ENCODE data around the gene SMIM34.
A peak's percentile ranks its signal among the peaks of the same experiment; 100 is the strongest.
"Not testable (repeated sequence)": the region's sequence is repeated elsewhere in the genome, so short reads cannot be mapped to it uniquely, and the experiment has no call there.

Gene SMIM34, protein sequence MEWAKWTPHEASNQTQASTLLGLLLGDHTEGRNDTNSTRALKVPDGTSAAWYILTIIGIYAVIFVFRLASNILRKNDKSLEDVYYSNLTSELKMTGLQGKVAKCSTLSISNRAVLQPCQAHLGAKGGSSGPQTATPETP

DNA sequence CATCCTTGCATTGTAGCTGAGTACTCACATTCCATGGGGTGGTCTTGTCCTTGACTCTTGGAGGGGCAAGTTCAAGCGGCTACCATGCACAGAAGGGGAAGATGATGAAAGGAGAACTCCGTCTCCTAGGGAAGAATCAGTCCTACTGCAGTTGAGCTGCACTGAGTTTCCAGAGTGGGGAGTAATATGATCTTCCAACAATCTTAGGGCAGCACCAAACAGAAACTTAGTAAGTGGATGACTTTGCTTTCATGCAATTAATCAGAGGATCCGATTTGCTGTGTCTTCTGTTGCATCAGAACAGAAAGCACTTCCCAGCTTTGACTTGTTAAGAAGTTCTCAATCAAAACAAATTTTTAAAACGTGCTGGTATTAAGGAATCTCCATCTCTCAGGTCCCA is at the start of gene SMIM34:
Gene SMIM34, minus strand, starts transcription at position 147 of the 400 bp plus-strand sequence. Its CDS starts 112 bp downstream, at position 35.
- FAIRE-seq, result not testable (repeated sequence)

GRCh38 chr21:34467333-34467732 is 43.6 kb upstream of the SMIM34 start:
- FAIRE-seq, result not testable (repeated sequence)

GRCh38 chr21:34459426-34459825 is 35.7 kb upstream of the SMIM34 start:
- FAIRE-seq, result not testable (repeated sequence)

GRCh38 chr21:34458266-34458665 is 34.5 kb upstream of the SMIM34 start:
- FAIRE-seq, result not testable (repeated sequence)

- FAIRE-seq, result not testable (repeated sequence)
These were observed 32.4 kb upstream of the SMIM34 start for GRCh38 chr21:34456180-34456579.

DNA sequence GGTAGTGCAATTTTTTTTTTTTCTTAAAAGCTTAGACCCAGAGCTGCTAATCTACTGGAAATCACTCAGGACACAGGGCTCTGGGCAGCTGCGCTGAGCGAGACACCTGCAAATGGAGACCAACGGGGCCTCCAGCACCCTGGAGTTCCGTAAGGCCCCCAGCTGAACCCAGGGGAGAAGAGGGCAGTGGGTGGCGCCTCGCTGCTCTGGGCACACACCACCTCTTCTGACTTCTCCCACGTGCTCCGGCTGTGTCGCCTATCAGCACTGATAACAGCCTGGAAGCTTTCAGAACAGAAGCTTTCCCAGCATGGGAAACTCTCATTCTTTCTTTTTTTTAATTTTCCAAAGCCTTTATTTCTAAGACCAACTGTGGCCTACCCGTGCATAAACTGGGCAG is 31.9 kb upstream of the SMIM34 start:
- not testable (repeated sequence) for FAIRE-seq

GRCh38 chr21:34447018-34447417 is 23.3 kb upstream of the SMIM34 start:
- not testable (repeated sequence) for FAIRE-seq

GRCh38 chr21:34443486-34443885 is 19.7 kb upstream of the SMIM34 start:
- not testable (repeated sequence) for FAIRE-seq

DNA sequence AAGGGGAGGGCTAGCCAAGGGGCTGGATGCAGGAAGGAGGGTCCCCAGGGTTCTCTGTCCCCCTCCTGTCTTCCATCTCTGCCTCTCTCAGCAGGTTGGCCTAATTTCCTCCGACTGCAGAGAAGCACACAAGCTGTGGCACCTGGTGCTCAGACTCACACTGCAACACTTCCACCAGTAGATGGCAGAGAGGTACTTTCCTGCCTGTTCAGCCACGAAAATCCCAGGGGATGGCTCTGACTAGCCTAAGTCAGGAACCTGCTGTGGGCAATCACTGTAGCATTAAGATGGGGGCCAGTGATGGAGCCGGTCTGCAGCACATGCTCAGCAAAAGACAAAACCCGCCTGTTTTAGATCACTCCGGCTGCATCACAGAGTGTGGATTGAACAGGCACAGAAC is 6.0 kb upstream of the SMIM34 start:
- not testable (repeated sequence) for FAIRE-seq

- FAIRE-seq, result not testable (repeated sequence)
These were observed 4.7 kb upstream of the SMIM34 start for GRCh38 chr21:34428441-34428840.

DNA sequence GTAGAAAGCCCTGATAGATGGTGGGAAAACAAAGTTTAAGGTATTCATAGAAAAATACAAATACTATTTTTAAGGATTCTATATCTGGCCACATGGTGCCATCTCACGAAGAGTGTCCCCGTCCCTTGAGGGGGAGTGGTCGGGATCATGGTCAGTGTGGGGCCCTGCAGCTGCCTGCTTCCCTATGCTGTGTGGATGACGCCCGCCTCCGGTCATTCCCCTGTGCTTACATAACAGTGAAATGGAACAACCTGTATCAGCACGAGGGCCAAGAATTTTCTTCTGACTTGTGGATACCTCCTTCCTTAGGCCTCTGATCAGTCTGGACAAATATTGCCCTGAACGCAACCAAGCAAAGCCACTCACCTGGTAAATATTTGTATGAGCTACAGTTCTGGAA is 3.6 kb upstream of the SMIM34 start:
- FAIRE-seq, result not testable (repeated sequence)

- not testable (repeated sequence) for FAIRE-seq
These were observed 6.2 kb downstream of the SMIM34 start for GRCh38 chr21:34417448-34418077.

DNA sequence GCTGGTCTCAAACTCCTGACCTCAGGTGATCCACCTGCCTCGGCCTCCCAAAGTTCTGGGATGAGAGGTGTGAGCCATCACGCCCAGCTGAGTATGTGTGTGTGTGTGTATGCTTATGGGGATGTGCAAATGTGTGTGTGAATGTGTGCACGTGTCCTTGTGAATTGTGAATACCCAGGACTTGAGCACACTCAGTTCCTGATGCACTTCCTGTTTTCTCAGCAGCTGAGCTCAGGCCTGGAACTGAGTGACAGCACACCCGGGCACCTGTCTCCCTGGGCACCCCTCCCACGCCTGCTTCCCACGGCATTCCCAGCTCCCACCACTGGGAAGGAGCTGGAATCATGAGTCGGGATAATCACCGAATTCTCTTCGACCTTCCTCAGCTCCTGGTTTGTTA is 16.5 kb downstream of the SMIM34 start:
- FAIRE-seq, result not testable (repeated sequence)

DNA sequence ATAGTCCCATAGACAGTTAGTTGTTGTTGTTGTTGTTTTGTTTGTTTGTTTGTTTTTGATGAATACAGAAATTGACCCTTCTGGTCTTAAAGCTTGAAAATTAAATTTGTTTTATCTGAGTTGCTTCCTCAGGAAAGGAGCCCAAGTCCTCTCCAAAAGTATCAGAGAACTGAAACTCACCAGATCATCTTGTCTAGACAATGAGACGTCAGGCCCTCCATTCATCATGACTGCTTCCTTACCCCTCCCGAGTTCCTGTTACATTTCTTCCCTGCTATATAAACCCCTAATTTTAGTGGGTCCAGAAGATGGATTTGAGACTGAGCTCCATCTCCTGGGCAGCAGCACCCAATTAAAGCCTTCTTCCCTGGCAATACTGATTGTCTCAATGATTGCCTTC is 17.1 kb downstream of the SMIM34 start:
- not testable (repeated sequence) for FAIRE-seq

- FAIRE-seq, result not testable (repeated sequence)
These were observed 17.6 kb downstream of the SMIM34 start for GRCh38 chr21:34406102-34406501.

- not testable (repeated sequence) for FAIRE-seq
These were observed 18.1 kb downstream of the SMIM34 start for GRCh38 chr21:34405686-34406085.

- not testable (repeated sequence) for FAIRE-seq
These were observed 19.0 kb downstream of the SMIM34 start for GRCh38 chr21:34404742-34405141.

DNA sequence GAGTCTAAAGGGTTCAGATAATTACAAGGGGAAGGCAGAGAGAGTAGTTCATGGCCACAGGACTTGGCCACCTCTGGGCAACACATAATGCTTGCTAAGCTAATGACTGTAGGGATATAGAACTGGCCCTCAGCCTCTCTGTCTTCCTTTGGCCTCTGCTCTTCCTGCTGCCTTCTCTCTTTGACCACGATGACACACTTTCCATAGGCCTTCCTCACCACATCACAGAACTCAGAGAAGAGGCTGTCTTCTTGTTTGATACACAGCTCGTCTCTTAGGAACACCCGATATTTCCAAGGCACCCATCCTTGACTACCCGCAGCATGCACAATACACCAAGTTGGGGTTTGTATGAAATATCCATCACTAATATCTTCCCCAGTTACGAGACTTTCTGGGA is 23.2 kb downstream of the SMIM34 start:
- FAIRE-seq, result not testable (repeated sequence)

- not testable (repeated sequence) for FAIRE-seq
These were observed 39.9 kb downstream of the SMIM34 start for GRCh38 chr21:34383724-34384415.

- FAIRE-seq, result not testable (repeated sequence)
These were observed 40.6 kb downstream of the SMIM34 start for GRCh38 chr21:34383138-34383537.

DNA sequence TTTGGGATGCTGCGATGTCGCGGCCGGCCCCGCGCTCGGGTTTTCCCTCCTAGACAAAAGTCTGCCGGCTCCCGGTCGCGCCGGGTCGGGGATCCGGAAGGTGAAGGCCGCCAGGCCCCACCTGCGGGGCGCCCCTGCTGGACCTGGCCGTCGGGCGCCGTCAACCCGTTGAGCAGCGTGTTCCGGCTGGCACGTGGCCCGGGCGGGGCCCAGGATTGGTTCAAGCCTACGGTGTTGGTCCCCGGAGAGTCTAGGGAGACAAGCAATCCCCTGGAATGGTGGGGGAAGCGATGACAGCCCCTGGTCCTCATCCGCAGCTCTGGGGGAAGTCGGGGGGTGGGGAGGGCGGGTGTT is 48.2 kb downstream of the SMIM34 start:
- not testable (repeated sequence) for FAIRE-seq

GRCh38 chr21:34374940-34375618 is 48.7 kb downstream of the SMIM34 start, which contains the start of gene SMIM11:
Gene SMIM11 (plus strand): TSS chr21:34375507. CDS start chr21:34379505, 3,998 bp downstream.
- peak; percentile 58 for FAIRE-seq

DNA sequence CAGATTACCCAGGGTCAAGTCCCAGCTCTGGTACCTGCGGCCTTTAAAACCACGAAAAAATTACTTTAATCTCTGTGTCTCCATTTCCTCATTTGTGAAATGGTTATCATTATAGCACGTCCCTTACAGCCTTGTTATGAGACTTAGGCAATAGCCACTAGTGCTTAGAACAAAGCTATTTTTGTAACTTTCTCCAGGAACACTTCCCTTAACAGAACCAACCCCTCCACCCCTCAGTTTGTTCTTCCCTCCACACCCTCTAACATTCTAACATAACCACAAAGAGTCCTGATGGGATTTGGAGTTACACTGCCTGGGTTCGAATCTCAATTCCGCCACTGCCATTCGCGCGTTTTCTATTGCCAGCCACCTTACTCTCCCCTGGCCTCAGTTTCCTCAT is 49.3 kb downstream of the SMIM34 start:
- FAIRE-seq, result not testable (repeated sequence)

Measured in endometrium (tissue), 2 donors.